RPMI7951 (cell line): ENCODE measurements around the gene CCT3. TPM values are rescaled to one million over a fixed set of nuclear protein-coding genes. Genes with fewer than 3 reads are reported as not detected.
A peak's percentile ranks its signal among the peaks of the same experiment; 100 is the strongest.
"Not testable (repeated sequence)": the region's sequence is repeated elsewhere in the genome, so short reads cannot be mapped to it uniquely, and the experiment has no call there.

ENCODE experiments used
- DNase-seq: peaks from one replicate; pipeline ENCODE4 v3.0.0-alpha.2; 2012; ENCODE audit warnings: low read depth
- total RNA-seq: library from RNA; depleted of rRNA; stranded (reverse); fragments of >200 nt; shearing (Covaris generic); gene quantifications from 2 replicates; pipeline ENCODE4 v1.2.3, GENCODE V29; 2014

Gene CCT3
- total RNA-seq, 1 experiment from 2014 or later = 455 TPM

DNA sequence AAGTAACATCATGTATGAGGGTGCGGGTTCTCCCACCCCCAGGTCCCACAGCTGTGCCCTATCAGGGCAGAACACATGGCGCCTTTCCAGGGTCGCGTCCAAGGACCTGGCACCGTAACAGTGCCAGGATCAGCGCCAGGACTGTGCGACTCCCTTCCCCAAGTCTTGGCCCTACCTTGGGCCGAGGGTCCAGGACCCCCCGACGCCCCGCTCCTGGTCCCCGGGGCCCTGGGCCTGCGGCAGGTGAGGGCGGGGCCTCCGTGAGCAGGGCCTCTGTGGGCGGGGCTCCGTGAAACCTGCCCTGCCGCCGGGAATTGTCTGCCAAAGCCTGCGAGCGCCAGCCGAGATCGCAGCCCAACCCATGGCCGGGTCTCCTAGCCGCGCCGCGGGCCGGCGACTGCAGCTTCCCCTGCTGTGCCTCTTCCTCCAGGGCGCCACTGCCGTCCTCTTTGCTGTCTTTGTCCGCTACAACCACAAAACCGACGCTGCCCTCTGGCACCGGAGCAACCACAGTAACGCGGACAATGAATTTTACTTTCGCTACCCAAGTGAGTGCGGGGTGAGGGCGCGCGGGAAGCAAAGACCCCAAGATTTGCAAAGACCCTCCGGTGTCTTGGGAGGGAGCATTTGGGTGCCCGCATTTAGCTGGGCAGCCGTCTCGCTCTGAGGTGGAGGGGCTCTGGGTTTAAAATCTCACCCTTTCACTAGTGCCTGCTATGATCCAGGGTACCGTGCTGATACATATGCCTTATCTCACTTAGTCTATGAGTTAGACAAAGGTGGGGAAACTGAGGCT is 31.0 kb upstream of the CCT3 start, which contains the start of gene RHBG:
TSS of gene RHBG (plus strand) at position 323 of the 796 bp plus-strand sequence. CDS start at position 362, 39 bp downstream.
- DNase-seq = peak; percentile 37

DNA sequence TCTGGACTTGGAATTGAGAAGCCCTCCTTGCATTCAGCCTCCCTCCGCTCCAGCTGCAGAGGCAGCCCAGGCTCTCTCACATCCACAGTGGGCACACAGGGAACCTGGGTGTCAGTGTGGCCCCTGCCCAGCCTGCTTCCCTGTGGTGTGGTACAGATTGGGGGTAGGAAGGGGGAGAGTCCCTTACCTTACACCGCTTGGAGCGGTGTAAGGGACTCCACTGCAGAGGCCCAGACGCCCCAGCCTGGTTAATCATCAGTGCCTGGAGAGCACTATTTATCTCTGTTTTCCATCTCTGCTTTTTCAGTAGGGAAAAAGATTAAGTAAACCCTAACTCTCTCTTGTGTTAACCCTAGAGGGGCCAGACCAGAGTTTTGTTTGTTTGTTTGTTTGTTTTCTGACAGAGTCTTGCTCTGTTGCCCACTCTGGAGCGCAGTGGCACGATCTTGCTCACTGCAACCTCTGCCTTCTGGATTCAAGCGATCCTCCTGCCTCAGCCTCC is 30.1 kb upstream of the CCT3 start:
- DNase-seq = no peak

DNA sequence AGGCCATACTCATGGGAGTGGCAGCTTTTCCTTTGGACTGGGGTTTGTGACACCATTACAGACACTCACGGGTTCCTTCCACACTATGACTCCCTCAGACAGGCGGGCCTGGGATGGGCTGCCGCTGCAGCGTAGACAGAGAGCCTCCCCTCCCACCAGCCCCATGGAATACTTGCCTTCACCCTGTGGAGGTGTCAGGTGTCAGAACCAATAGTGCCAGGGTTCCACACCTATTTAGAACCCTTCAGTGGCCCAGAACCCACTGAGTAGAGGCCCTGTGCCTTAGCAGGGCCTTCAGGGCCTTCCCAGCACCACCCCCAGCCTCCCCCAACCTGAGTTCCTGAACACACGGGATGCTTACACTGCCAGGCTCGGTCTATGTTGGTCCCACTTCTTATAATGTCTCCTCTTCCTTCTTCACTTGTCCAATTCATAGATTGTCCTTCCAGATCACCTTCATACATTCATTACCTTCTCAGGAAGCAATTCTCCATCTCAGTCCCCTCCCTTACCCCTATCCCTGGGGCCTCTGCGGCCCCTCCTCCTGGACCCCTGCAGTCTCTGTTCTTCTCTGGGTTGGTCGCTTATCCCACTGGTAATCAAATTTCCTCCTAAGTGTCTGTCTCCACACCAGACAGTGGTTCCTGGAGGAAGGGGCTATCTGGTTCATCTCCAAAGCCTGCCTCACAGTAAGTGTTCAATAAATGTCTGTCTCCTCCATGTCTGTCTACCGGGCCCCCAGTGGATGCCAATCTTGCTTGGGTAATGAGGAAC is 29.5 kb upstream of the CCT3 start:
- no peak for DNase-seq

DNA sequence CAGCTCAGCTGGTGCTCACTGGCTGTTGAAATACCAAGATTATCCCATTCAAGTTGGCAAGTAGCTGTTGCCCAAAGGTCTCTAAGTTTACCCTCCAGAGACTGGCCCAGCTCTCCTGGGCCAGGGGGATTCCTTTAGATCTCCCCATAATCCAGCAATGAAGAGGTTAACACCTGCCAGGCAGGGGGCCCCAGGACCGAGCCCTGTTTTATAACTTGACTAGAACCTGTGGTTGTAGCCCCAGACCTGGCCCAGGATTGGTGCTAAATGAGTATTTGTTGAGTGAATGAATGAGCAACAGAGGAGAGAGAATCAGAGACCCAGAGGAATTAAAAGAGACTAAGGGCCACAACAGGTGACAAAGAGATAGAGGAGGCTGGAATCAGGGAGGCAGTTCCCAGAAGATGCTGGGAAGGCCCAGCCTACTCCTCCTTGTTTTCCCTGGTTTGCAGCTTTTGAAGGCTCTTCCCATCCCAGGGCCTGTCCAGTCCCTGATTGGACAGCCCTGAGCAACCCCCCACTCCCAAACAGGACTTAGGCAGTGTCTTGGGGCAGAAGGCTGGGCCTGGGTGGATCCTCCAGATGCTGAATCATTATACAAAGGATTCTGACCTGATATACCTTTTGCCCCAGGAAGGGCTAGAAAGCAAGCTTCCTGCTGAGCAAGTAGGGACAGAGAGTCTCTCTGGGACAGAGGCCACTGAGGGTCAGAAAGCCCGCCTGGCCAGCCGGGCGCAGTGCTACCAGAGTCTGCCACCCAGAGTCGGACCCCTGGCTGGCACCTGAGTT is 28.5 kb upstream of the CCT3 start:
- no peak for DNase-seq

DNA sequence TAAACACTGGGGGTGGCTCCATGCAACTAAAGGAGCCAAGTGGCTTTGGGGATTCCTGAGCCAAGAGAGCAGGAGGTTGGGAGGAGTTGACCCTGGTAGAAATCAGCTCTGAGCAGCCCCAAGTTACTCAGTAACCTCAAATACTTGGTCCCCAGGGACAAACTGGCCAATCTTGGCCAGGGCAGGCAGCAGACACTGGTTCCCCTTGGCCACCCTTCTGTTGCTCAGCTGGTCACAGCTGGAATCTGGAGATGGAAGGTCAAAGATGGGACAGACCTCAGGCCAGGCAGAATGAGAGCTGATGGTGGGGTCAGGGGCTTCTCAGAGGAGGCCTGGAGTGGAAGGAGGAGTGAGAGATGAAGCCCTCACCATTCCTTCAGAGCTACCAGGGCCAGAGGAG is 27.7 kb upstream of the CCT3 start:
- DNase-seq = no peak

DNA sequence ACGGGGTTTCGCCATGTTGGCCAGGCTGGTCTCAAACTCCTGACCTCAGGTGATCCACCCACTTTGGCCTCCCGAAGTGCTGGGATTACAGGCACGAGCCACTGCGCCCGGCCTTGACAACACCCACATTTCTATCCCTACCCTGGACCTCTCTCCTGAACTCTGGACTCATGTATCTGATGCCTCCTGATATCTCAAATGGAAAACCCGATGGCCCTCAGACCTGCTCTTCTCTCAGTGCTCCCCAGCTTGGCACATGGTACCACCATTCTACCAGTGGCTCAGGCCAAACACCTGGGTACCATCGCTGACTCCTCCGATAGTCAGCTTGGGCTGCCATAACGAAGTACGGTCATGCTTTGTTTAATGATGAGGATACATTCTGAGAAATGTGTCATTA is 22.4 kb upstream of the CCT3 start:
- no peak for DNase-seq

DNA sequence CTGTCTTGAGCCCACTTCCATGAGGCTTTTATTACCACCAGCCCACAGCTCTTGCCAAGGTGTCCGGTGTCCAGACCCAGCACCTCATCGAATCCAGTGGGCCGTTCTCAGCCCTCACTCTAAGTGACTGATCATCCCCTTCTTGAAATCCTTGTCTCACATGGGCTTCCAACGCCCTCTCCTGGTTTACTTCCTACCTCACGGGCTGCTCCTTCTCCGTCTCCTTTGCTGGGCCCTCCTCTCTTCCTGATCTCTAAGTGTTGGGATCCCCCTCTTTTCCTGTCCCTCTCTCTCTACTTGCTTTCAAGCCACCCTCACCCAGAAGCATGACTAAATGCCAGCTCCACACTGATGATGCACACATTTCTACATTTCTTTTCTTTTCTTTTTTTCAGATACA is 21.9 kb upstream of the CCT3 start:
- peak; percentile 39 for DNase-seq

DNA sequence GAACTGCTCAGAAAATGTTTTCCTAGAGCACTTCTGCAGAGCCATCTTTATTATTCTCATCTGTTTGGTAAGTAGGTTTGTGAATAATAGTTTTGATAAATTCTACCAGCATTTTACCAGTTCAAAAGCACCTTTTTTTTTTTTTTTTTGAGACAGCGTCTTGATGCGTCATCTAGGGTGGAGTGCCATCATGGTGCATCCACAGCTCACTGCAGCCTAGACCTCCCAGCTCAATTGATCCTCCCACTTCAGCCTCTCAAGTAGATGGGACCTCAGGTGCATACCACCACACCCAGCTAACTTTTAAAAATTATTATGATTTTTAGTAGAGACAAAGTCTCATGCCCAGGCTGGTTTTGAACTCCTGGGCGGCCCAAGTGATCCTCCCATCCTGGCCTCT is 21.2 kb upstream of the CCT3 start:
- DNase-seq = no peak

DNA sequence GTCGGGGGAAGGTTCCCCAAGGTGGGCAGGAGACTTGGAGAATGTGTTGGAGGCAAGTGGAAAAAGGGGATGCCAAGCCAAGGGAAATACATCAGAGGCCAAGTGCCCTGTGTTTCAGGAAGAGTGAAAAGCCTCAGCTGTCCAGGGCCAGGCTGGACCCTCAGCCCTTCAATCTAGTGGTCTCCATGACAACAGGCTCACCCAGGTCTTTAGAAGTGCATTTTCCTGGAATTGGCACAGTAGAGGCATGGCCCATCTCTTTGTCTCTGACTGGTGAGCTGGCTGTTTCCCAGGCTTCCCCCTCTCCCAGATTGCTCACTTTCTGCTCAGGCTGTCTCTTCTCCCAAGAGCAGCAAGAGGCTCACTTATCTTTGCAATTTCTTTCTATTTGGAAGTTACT is 20.5 kb upstream of the CCT3 start:
- DNase-seq = no peak

DNA sequence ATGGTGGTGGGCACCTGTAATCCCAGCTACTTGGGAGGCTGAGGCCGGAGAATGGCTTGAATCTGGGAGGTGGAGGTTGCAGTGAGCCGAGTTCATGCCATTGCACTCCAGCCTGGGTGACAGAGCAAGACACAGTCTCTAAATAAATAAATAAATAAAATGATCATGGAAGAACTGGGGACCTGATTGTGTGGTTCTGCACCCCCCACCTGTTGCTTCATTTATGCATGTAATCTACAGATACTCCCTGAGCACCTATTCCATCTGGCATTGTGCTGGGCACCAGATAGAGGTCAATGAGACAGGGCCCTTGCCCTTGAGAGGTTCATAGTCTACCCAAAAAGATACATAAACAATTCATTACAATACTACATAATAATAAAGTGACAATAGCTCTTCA is 19.9 kb upstream of the CCT3 start:
- no peak for DNase-seq

DNA sequence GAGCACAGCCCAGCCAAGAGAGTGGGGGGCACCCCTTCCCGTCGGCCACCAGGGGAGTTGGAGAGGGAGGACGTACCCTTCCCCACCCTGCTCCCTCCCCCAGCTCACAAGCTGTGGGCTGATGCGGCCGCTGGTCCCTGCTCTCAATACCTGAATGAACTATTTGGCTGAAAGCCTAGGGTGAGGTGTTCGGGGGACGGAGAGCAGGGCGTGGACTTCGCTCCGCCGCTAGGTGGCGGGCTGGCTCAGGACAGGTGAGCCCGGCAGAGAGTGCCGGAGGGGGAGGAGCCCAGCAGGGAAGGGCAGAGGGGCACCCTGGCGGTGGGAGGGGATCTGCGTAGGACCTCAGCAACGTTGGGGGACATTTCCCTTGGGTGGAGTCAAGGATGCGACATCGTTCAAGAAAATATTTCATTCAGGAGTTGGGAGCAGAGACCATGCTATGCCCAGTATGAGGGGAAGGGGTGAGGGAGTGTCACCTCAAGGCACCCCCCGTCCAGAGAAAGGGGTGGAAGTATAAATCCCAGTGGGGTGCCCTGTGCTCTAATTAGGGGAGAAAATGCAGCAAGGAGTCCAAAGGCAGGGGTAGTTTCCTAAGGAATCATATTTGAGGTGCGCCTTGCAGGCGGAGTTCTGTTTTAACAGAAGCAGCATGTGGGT is 18.9 kb upstream of the CCT3 start:
- no peak for DNase-seq

DNA sequence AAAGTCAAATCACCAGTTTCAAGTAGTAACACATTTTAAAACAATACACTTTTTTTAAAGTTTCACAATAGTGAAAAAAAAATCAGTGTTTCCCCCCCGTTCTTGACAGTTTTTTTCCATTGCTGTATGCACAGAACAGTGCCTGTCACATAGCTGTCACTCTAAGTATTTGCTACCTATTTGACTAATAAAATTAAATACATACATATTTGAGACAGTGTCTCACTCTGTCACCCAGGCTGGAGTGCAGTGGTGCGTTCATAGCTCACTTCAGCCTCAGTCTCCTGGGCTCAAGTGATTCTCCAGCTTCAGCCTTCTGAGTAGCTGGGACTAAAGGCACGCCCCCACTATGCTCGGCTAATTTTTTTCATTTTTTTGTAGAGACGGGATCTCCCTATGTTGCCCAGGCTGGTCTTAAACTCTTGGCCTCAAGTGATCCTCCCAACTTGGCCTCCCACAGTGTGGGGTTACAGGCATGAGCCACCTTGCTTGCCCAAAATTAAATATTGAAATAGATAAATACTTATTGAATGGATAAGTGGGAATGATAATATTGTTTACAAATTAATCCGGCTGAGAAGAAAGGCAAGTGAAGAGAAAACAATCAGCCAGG is 18.3 kb upstream of the CCT3 start:
- DNase-seq = no peak

DNA sequence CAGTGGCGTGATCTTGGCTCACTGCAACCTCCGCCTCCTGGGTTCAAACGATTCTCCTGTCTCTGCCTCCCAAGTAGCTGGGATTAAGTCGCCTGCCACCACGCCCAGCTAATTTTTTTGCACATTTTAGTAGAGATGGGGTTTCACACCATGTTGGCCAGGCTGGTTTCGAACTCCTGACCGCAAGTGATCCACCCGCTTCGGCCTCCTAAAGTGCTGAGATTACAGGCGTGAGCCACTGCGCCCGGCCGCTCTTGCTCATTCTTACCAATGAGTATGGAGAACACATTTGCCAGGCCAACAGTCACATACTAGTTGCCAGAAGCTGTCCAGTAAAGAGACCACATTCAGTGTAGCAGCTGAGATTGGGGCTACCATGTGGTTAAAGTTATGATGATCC is 14.4 kb upstream of the CCT3 start:
- not testable (repeated sequence) for DNase-seq

DNA sequence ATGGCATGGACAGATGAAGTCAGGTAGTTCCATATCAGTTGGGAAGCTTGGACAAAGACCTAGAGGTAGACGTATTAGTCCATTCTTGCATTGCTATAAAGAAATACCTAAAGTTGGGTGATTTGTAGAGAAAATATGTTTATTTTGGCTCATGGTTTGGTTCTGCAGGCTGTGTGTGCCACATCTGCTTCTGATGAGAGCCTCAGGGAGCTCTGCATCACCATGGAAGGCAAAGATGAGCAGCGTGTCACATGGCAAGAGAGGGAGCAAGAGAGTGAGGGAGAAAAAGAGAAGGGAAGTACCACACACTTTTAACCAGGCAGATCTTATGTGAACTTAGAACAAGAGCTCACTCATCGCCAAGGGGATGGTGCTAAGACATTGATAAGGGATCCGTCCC is 9.2 kb upstream of the CCT3 start:
- DNase-seq = peak; percentile 56

DNA sequence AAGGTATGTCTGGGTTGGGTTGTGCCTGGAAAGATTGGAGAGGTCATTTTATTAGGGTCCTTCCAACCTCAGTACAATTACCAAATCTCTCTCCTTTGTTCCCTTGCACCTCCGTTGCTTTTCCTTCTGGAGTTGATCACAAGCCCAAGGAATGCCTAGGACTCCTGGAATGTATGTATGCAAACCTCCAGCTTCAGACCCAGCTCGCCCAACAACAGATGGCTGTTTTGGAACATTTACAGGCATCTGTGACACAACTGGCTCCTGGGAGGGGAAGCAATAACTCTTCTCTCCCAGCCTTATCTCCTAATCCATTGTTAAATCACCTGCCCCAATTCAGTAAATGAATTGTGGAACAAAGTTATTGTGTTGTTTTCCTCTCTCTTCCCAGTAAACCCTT is 8.5 kb upstream of the CCT3 start:
- DNase-seq = peak; percentile 24

DNA sequence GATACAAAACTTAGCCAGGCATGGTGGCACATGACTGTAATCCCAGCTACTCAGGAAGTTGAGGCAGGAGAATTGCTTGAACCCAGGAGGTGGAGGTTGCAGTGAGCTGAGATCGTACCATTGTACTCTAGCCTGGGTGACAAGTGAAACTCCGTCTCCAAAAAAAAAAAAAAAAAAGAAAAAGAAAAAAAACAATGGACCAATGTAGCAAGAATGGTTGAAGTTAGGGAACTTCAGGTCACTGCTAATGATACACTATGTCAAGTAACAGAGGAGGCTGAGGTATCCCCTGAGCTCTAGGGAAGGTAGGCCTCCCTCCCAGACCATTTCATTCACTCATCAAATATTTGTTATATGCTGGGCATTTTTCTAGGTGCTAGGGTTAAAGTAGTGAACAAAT is 7.9 kb upstream of the CCT3 start:
- DNase-seq = not testable (repeated sequence)

DNA sequence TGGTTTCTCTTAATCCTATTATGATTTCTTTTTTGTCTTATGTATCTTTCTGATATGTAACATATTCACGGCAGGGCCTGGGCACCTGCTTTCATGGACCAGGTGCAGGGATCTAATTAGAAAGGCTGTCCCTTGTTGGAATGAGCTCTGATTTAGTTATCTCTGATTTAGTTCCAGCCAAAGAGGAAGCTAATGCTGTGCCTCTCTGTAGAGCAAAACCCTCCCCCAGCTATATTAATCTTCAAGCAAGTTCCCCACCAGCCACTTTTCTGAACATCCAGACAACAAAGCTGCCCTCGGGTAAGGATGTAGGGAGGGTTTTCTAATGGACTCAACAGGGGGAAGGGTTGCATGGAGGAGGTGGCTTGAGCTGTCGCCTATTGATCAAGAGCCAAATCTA is 6.3 kb upstream of the CCT3 start:
- DNase-seq = no peak

DNA sequence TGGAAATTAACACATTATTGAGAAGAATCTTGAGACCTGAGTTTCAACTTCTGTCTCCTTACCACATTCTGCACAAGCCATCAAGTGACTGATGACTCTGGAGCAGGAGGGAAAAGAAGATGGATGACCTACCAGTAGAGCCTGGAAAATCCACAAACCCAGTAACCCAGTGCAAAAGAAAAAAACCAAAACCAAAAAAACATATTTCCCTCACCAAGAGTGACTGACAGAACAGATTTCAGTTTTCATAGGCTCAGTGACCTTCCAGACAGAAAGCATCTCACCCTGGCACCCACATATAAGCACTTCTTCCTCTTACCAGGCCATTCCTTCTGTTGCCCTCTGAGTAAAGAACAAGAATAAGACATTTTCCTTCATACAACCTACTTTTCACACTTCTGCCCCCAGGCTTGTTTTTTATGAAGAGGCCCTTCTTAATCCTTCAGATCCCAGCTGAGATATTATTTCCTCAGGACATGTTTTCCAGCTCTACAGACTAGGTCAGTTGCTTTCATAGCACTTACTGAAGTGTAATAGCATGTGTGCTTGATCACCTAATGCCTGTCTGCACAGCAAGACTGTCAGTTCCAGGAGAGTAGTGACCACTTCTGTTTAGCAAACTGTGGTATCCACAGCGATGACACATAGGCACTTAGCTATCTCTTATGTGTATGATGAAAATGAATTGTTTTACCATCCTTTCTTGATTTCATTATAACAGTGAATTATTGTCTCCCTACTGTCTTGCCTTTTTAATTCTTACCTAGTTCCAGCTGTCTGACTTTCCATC is 4.3 kb upstream of the CCT3 start:
- DNase-seq = peak; percentile 7

DNA sequence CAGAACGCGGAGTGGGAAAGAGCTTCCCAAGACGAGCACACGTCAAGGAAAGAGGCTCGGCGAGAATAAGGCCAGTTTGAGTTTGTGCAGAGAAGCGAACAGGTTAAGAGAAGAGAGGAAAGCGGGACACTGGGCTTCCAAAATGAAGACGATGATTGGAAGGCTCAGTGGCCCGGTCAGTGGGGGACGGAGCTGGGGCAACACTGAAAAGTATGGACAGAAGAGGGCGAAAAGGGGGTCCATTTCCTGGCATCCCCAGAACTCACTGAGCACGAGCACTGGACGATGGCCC is 258 bp downstream of the CCT3 start:
- no peak for DNase-seq

DNA sequence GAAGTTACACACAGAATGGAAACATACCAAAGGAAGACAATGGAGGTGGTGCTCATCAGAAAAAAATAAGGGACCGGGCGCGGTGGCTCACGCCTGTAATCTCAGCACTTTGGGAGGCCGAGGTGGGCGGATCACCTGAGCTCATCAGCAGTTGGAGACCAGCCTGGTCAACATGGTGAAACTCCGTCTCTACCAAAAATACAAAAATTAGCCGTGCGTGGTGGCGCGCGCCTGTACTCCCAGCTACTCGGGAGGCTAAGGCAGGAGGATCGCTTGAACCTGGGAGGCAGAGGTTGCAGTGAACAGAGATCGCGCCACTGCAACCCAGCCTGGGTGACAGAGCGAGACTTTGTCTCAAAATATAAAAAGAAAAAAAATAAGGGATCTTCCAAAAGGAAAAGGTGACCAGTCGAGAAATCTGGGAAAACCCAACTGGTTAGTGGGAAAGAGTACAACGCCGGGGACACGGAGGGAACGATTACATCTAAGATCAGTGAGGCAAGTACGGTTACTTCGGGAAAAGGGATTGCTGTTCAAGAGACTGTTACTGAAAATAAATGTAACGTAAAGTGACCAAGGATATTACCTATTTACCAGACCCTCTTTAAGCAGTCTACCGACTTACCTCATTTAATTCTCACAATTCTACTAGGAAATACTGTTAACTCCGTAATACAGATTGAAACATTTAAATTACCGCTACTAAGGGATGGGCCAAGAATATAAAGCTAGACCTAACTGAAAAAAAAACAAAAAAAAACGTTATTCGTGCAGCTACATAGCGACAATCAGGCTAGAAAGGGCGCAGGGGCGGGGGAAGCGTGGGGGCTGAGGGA is 822 bp downstream of the CCT3 start:
- DNase-seq = peak; percentile 6
